Tibial nerve (tissue), 3 donors: Measurements from ENCODE around the gene TTPAL.

Experiments used
- POLR2A ChIP-seq, 2 donors: fragments of 450-650 bp; IDR thresholded peaks; one replicate each; pipeline ENCODE4 v1.6.1; 2017; ENCODE audit warnings: antibody characterized with exemption in 2 of 2, mild to moderate bottlenecking in 2 of 2, moderate library complexity in 2 of 2
- TF ChIP-seq, protein P1 (sequence below), 5 experiments: fragments of 200-600 bp in 3 of 5; fragments of 450-650 bp in 2 of 5; sonication (generic) in 3 of 5; IDR thresholded peaks; one replicate each; pipeline ENCODE4 v1.5.1; 2016 to 2019; ENCODE audit warnings: antibody characterized with exemption in 5 of 5, mild to moderate bottlenecking in 3 of 5, moderate library complexity in 2 of 5

DNA sequence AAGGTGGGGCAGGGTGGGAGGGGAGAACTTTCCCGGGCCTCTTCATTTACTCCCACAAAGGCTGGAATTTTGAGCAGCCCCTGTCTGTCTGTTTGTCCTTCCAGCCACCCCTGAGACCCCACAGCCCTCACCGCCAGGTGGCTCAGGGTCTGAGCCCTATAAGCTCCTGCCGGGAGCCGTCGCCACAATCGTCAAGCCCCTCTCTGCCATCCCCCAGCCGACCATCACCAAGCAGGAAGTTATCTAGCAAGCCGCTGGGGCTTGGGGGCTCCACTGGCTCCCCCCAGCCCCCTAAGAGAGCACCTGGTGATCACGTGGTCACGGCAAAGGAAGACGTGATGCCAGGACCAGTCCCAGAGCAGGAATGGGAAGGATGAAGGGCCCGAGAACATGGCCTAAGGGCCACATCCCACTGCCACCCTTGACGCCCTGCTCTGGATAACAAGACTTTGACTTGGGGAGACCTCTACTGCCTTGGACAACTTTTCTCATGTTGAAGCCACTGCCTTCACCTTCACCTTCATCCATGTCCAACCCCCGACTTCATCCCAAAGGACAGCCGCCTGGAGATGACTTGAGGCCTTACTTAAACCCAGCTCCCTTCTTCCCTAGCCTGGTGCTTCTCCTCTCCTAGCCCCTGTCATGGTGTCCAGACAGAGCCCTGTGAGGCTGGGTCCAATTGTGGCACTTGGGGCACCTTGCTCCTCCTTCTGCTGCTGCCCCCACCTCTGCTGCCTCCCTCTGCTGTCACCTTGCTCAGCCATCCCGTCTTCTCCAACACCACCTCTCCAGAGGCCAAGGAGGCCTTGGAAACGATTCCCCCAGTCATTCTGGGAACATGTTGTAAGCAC lies 46.0 kb upstream of the TTPAL start:
- no peak for TF ChIP-seq POLR2A (IDR thresholded peaks at IDR 0.05)
- TF ChIP-seq, protein P1, sequence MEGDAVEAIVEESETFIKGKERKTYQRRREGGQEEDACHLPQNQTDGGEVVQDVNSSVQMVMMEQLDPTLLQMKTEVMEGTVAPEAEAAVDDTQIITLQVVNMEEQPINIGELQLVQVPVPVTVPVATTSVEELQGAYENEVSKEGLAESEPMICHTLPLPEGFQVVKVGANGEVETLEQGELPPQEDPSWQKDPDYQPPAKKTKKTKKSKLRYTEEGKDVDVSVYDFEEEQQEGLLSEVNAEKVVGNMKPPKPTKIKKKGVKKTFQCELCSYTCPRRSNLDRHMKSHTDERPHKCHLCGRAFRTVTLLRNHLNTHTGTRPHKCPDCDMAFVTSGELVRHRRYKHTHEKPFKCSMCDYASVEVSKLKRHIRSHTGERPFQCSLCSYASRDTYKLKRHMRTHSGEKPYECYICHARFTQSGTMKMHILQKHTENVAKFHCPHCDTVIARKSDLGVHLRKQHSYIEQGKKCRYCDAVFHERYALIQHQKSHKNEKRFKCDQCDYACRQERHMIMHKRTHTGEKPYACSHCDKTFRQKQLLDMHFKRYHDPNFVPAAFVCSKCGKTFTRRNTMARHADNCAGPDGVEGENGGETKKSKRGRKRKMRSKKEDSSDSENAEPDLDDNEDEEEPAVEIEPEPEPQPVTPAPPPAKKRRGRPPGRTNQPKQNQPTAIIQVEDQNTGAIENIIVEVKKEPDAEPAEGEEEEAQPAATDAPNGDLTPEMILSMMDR (IDR thresholded peaks at IDR 0.05), result no peak
